IPS DF 4.7 (cell line): ENCODE measurements around the gene SH3RF1.

Experiments used
- DNase-seq: peaks from one replicate; pipeline ENCODE4 v3.0.0-alpha.2; 2013; ENCODE audit warnings: low spot score; ENCODE audit errors: extremely low read depth

The SH3RF1 gene

GRCh38 chr4:169044714-169045447 lies 225.9 kb downstream of the SH3RF1 start:
- DNase-seq, result no peak
